Colonic mucosa (tissue), 4 donors: ENCODE measurements around the gene TPM3. TPM values are rescaled to one million over a fixed set of nuclear protein-coding genes. Genes with fewer than 3 reads are reported as not detected.

Experiments
- DNase-seq: peaks from one replicate; pipeline ENCODE4 v3.0.0-alpha.2; 2020
- H3K27ac ChIP-seq: fragments of 200-600 bp; one replicate; pipeline ENCODE4 v1.8.0; 2021
- H3K27me3 ChIP-seq: fragments of 200-600 bp; one replicate; pipeline ENCODE4 v1.8.0; 2021
- H3K36me3 ChIP-seq: fragments of 200-600 bp; one replicate; pipeline ENCODE4 v1.8.0; 2021
- H3K4me1 ChIP-seq: fragments of 200-600 bp; one replicate; pipeline ENCODE4 v1.8.0; 2021; ENCODE audit warnings: mild to moderate bottlenecking
- H3K4me3 ChIP-seq: fragments of 200-600 bp; one replicate; pipeline ENCODE4 v1.8.0; 2021
- H3K9ac ChIP-seq, 2 donors: one replicate each; pipeline ENCODE4 v1.7.0; 2013; ENCODE audit warnings: control low read depth in 2 of 2, low read depth in 2 of 2, low read length in 2 of 2
- H3K9me3 ChIP-seq: fragments of 200-600 bp; one replicate; pipeline ENCODE4 v1.8.0; 2021
- CTCF ChIP-seq: fragments of 200-600 bp; IDR thresholded peaks from one replicate; pipeline ENCODE4 v1.8.0; 2022; ENCODE audit warnings: antibody characterized with exemption, mild to moderate bottlenecking
- intact Hi-C: fragments of 100-400 bp; cut with DNase I; formaldehyde crosslinking; loops from one replicate; pipeline ENCODE4 v1.14.1; 2022
- total RNA-seq, 2 donors: library from RNA; stranded (reverse); fragmentation: NEBNext Ultra II Directional in 1 of 2; extraction: Animal tissue kit (Norgen Biotek cat#: 25700) in 1 of 2; gene quantifications; one replicate each; pipeline ENCODE4 v1.2.1, GENCODE V29; 2021
- donor health status: healthy.
- donor health status: DM: no; HTN: no; CAD: no.
- donor health status: DM: no; HTN: no; CAD: no.

TPM3 gene
- total RNA-seq, 2 donors from 2014 or later, result 502 to 757 TPM

GRCh38 chr1:154186852-154187501 is 4.9 kb downstream of the TPM3 start:
- Histone ChIP-seq H3K36me3 (no peaks in the 10 kb centered on the region), H3K27ac (no peak overlapping the region), H3K4me1 (peaks cover 6% of the 10 kb centered on the region), H3K9ac (no peak overlapping the region), H3K9me3 (no peaks in the 10 kb centered on the region), H3K4me3 (no peak overlapping the region), H3K27me3 (no peaks in the 10 kb centered on the region)
- no peak for TF ChIP-seq CTCF
- intact Hi-C loops, result no loop called here
- no peak for DNase-seq

GRCh38 chr1:154186177-154186576 is 5.7 kb downstream of the TPM3 start:
- Histone ChIP-seq H3K9me3 (no peaks in the 10 kb centered on the region), H3K27me3 (no peaks in the 10 kb centered on the region), H3K4me1 (peaks cover 9% of the 10 kb centered on the region), H3K4me3 (no peak overlapping the region), H3K27ac (no peak overlapping the region), H3K9ac (no peak overlapping the region), H3K36me3 (no peaks in the 10 kb centered on the region)
- peak; percentile 77 for DNase-seq
- peak; percentile 47 for TF ChIP-seq CTCF
- intact Hi-C loops, result no loop called here

DNA sequence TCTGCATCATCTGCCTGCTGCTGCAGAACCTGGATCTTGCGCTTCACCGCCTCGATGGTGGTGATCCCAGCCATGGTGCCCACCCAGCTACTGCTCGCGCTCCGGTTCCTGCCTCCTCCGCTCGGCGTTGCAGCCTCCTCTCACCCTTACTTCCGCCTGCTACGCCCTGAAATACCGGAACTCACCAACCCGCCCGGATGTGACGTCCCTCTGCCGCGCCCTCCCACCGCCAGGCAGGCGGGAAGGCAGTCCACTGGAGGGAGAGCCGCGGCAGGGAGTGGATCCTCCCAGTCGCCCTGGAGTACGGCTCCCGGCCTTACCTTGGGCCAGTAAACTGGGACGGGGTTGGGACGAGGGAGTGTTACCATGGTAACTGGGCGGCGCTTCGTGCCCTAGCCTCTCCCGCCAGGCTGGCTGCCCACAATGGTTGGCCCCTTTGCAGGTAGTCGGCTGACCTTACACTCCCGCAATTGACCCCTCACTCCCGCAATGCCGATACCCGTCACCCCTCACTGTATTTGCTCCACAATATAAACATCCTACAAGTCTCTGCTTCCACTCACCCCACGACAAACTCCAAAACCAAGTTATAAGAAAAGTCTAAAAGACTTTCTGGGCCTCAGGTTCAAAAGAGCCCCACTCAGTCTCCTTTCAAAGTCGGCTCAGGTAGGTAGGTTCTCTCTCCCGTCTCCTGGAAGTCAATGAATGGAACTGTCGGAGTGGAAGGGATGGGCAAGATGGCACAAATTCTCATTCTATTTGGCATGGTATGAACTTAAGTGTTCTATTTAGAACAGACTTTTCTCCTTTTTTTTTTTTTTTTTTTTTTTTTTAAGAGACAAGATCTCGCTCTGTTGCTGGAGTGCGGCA is 8.6 kb downstream of the TPM3 start:
- H3K4me1 ChIP-seq, result peaks cover 31% of the 10 kb centered on the region
- H3K9ac ChIP-seq, result peak overlapping the region; percentile 92 to 94
- H3K27me3 ChIP-seq, result no peaks in the 10 kb centered on the region
- no peak for TF ChIP-seq CTCF
- H3K27ac ChIP-seq, result peak overlapping the region; percentile 99
- H3K9me3 ChIP-seq, result no peaks in the 10 kb centered on the region
- intact Hi-C loops, result no loop called here
- peak overlapping the region; percentile 95 for H3K4me3 ChIP-seq
- DNase-seq, result peak; percentile 99
- no peaks in the 10 kb centered on the region for H3K36me3 ChIP-seq

- no peaks in the 10 kb centered on the region for H3K36me3 ChIP-seq
- H3K9ac ChIP-seq, result peak overlapping the region; percentile 92 to 94
- peak overlapping the region; percentile 95 for H3K4me3 ChIP-seq
- peak; percentile 92 for DNase-seq
- H3K4me1 ChIP-seq, result peaks cover 33% of the 10 kb centered on the region
- H3K27me3 ChIP-seq, result no peaks in the 10 kb centered on the region
- intact Hi-C loops, result no loop called here
- H3K27ac ChIP-seq, result peak overlapping the region; percentile 99
- no peak for TF ChIP-seq CTCF
- no peaks in the 10 kb centered on the region for H3K9me3 ChIP-seq
Measured at GRCh38 chr1:154182344-154183045, 9.4 kb downstream of the TPM3 start.

GRCh38 chr1:154181944-154182343 is 10.0 kb downstream of the TPM3 start:
- H3K36me3 ChIP-seq, result no peaks in the 10 kb centered on the region
- H3K4me1 ChIP-seq, result peaks cover 38% of the 10 kb centered on the region
- intact Hi-C loops, result no loop called here
- no peak for TF ChIP-seq CTCF
- H3K9me3 ChIP-seq, result no peaks in the 10 kb centered on the region
- H3K4me3 ChIP-seq, result peak overlapping the region; percentile 95
- peak overlapping the region; percentile 99 for H3K27ac ChIP-seq
- DNase-seq, result no peak
- peak overlapping the region; percentile 92 to 94 for H3K9ac ChIP-seq
- H3K27me3 ChIP-seq, result no peaks in the 10 kb centered on the region
